NCI-H748 treated with DMSO at 0.1 percent for 48 hours (cell line): ENCODE measurements around the gene GRM8.

ENCODE experiments used
- DNase-seq: peaks from one replicate; lab custom pipeline; 2025; lab: John Stamatoyannopoulos, UW

Gene GRM8

DNA sequence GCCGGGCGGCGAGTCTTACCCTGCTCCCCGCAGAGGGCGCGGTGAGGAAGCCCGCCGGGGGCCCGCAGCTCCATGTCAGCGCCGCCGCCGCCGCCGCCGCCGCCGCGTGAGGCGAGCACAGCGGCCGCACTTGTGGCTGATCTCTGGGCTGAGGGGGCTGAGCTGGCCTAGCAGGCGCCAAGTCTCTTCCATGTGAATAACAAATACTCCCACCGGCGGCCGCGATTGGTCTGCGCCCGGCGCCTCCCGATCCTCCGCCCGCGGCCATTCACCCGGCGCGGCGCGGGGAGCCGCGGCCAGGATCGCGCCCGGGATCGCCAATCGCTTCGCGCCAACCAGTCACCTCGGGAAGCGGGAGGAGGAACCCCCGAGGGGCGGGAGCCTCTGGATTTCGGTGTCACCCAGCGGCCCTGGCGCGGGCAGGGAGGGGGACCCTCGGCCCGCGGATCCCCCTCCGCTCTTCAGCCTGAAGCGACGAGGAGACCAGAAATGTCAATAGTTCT is at the start of gene GRM8:
Gene GRM8, minus strand, starts transcription at position 164 of the 503 bp plus-strand sequence.
- peak; percentile 46 for DNase-seq

- DNase-seq: no peak
Observed at GRCh38 chr7:127290801-127291361, 38.1 kb upstream of the GRM8 start.

DNA sequence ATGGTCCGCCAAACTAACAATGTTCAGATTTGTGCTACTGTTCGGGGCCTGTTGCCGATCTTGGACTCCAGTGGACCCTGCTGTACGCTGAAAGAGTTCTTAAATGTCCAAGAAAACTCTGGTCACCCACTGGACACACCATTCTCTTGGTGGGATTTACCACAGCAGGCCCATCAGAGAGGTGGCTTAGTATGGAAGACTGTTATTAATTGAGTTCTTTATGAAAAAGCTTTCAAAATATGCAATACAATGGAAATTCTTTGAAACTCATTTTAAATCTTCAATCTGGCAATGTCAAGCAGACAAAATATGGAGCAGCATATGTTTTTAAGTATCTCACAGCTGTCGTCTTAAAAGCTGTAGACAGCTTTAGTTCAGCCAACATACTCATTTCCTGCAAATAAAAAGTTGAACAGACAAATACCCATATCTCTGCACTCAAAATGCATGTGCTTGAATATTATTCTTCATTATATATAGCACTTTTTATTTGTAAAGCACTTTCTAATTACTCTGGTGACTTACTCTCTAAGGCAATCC is 37.4 kb upstream of the GRM8 start:
- DNase-seq: no peak

DNA sequence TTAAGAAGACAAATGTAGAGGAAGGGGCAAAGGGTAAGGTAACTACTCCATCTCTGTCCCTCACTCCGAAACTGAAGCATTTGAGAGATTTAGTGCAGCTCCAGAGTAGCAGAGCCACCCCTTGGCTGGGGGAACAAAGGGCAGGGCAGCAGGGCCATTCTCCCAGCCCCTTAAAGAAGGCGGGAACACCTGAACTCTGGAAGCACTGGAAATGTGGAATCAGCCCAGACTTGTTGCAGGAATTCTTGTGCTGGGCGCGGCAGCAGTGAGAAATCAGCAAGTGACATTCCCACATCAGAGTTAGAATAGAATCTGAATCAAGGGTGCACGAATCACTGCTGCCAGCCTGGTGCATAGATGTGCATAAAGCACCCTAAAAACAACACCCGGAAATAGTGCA is 34.4 kb upstream of the GRM8 start:
- DNase-seq: no peak

GRCh38 chr7:127270093-127270492 is 17.4 kb upstream of the GRM8 start:
- DNase-seq: no peak

- DNase-seq: no peak
Observed at GRCh38 chr7:127266047-127266446, 13.3 kb upstream of the GRM8 start.

DNA sequence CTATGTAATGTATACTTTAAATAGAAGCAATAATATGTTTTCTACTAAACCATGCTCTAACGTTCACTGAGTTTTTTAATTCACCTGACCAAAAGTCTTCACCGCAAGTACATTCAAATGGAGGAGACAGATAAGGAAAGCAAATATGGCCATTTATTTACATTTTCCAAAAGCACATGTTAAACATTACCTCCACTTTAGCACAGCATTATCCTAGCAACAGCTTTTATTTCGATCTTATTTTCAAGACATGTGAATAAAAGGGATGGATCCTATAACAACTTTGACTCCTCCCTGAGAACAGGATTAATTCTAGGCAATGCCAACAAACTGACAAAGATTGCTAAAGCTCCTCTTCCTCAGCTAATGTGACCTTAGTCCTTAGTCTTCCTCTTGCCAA is 11.5 kb upstream of the GRM8 start:
- DNase-seq: no peak

- no peak for DNase-seq
Observed at GRCh38 chr7:127258111-127258510, 5.4 kb upstream of the GRM8 start.

DNA sequence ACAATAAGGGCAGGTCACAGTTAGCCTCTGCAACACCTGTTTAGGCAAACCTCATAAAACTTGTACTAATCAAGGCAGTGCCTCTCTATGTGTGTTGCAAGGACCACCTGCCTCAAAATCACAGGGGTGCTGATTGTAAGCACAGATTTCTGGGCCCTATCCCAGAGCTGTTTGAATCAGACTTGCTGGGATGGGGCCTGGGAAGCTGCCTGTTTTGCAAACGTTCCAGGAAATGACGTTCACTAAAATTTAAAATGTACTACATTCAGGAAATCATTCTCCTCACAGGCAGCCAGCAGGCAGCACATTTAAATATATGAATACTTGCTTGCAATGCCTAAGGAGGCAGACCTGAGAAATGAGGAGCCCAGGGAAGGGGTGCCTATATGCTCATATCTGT is 4.3 kb upstream of the GRM8 start:
- no peak for DNase-seq

DNA sequence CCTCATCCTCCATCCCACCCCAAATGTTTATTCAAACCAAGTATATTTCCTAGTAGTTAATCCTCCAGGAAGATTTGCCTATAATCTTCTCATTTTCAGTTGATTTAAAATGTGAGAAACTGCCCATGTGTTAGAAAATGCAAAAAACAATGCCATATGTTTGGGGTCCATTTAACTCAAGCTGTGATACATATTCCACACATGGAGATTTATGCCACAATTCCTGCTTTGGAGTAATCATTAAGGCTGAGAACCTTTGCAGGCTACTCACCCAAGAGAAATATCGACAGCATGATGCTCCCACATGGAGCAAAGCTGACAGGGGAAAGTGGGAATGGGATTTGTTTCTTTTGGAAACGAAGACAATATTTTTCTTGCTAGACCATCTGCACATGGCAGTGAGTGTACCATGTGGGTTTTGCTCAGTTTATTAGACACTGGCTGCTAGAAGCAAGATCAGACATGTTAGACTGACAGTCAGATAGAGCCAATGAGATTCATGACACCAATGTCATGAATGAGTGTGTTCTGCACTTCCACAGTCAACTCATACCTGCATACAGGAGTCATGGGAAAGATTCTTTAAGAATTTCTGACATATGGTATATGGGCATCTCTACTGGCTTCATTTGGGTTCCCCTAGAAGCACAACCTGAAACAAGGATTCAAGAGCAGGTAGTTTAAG is 3.4 kb upstream of the GRM8 start:
- no peak for DNase-seq

DNA sequence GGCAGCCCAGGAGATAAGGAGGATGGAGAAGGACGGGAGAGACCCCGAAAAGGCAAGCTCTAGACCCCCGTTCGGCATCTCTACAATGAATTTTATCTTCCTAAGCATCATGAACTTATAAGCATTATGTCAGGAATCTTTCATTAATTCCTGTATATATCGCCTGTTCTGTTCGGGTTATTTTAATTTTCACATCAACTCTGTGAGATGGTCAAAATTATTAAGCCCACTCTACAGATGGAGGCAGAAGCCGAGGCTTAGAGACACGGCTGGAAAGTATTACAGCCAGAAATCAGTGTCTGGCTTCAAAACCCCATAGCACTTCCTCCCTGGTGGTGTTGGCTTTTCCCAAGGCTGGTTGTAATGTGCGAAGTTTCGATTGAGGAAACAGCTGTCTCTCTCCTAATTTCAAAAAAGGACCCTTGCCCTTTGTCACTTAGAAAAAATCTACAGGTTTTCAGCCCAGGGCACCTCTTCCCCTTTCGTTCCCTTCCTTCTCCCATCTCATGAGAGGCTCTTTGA is 1.5 kb upstream of the GRM8 start:
- no peak for DNase-seq

DNA sequence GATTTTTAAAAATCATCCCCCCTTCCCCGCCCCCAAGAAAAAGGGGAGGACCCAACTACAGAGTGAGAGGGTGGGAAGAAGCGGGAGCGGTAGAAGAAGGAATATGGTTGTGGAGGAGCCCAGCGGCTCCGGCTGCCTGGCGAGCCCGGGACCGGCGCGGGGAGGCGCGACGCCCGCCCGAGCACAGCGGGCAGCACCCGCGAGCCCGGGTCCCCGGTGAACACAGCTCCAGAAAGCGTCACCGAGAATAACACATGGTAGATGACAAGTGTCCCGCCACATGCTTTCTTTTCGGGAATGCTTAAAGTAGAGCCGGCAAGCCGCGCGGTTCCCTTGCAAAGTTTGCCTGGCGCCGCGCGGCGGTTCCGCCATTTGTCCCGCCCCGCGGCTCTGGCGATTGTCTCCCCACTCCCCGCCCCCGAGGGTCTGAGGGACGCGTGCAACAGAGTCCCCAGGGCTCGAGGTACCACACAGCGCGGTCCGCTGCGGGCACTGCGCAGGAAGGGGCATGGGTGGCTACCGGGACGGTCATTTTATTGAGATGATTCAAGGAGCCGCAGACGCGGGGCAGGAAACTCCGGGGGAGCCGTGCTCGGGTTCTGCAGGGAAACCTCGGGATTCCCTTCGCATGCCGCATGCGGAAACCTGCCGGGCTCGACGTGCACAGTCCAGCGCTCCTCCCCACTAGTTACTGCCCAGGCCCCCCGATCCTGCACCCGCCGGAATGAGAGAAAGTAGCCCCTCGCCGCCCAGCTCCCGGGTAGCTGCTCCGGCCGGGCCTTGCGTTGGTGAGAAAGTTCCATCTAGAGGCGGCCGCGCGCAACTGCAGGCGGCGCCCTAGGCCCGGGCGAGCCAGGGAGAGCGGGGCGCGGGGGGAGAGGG is 781 bp upstream of the GRM8 start:
- DNase-seq: peak; percentile 26

DNA sequence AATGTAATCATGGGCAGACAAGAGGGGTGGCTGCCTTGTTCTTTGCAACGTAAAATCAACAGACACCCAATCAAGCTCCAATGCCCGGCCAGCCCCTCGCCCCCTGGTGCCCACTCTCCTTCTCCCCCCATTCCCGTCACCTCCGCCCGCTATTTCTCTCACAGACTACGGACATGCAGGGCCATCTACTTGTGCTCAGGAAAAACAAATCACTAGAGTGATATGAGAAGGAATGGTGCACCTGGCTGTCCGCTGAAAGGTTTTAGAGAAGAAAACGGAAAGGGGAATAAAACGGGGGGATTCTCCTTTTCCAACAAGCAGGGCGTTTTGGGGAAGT is 396 bp downstream of the GRM8 start:
- DNase-seq: no peak

- no peak for DNase-seq
Observed at GRCh38 chr7:127251465-127252376, 1.0 kb downstream of the GRM8 start.

GRCh38 chr7:127251036-127251464 is 1.7 kb downstream of the GRM8 start:
- DNase-seq: no peak

- DNase-seq: no peak
Observed at GRCh38 chr7:127250312-127251035, 2.3 kb downstream of the GRM8 start.

- DNase-seq: no peak
Observed at GRCh38 chr7:127245607-127246006, 7.1 kb downstream of the GRM8 start.

DNA sequence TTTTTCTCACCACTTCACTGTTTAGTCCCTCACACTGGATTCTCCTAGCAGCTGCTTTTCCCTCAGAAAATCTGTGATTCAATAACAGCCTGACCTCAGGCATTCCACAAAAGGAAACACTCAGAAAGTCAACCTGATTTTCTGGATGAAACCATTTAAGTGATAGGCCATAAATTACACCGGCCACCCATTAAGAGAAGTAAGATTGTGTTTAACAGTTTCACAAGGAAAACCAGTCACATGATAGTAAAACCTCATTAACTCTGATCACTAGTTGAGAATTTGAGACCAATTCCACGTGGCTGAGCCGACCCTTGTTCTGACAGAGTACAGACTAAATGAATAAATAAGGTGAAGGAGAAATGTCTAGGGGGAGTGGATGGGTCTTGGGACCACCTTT is 7.7 kb downstream of the GRM8 start:
- DNase-seq: no peak

- no peak for DNase-seq
Observed at GRCh38 chr7:127239814-127240213, 12.9 kb downstream of the GRM8 start.

GRCh38 chr7:127233630-127234029 is 19.1 kb downstream of the GRM8 start:
- DNase-seq: no peak

DNA sequence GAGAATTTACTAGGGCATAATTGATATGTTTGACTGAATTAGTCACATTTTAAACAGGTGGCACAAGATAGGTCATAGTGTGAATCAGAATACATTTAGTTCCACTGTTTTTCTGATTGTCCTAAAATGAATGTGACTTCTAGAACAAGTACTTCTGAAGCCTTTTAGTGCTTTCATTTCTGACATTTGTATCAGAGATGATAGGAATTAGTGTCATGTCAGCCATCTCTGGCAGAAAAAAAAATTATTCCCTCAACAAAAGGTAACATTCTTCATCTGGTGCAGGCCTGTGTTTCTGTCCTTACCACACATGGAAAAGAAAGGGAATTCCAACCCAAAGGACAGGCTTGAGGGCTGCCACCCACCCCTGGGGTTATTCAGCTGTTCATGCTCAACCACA is 21.3 kb downstream of the GRM8 start:
- DNase-seq: no peak
